ENCODE results near the gene OR2M2. TPM values are rescaled to one million over a fixed set of nuclear protein-coding genes. Genes with fewer than 3 reads are reported as not detected.

OR2M2 gene
- total RNA-seq, 4 donors from 2014 or later = not detected

DNA sequence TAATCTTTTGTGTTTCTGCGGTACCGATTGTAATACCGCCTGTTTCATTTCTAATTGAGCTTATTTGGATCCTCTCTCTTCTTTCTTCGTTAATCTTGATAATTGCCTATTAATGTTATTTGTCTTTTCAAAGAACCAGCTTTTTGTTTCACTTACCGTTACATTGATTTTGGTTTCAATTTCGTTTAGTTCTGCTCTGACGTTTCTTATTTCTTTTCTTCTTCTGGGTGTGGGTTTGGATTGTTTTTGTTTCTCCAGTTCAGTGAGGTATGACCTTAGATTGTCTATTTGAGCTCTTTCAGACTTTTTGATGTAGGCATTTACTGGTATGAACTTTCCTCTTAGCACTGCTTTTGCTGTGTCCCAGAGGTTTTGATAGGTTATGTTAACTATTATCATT, 9.4 kb downstream of the OR2M2 start:
- WGBS, 2 donors (ENCODE audit: low coverage in 1 of 2) = 83% methylated on average over 7 of the region's 7 CpGs; no CpG with 5 or more reads in 1 of the 2 donors
- H3K4me1 ChIP-seq = no peaks in the 10 kb centered on the region
- no peak overlapping the region for H3K4me3 ChIP-seq
- peaks cover 0 to 8% (median 0%) of the 10 kb centered on the region in 3 donors for H3K9me3 ChIP-seq
- TF ChIP-seq POLR2A (IDR thresholded peaks at IDR 0.05) = no peak
- TF ChIP-seq, protein P1, sequence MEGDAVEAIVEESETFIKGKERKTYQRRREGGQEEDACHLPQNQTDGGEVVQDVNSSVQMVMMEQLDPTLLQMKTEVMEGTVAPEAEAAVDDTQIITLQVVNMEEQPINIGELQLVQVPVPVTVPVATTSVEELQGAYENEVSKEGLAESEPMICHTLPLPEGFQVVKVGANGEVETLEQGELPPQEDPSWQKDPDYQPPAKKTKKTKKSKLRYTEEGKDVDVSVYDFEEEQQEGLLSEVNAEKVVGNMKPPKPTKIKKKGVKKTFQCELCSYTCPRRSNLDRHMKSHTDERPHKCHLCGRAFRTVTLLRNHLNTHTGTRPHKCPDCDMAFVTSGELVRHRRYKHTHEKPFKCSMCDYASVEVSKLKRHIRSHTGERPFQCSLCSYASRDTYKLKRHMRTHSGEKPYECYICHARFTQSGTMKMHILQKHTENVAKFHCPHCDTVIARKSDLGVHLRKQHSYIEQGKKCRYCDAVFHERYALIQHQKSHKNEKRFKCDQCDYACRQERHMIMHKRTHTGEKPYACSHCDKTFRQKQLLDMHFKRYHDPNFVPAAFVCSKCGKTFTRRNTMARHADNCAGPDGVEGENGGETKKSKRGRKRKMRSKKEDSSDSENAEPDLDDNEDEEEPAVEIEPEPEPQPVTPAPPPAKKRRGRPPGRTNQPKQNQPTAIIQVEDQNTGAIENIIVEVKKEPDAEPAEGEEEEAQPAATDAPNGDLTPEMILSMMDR (IDR thresholded peaks at IDR 0.05) = no peak
- no peak for TF ChIP-seq EP300 (IDR thresholded peaks at IDR 0.05)
- no peak for TF ChIP-seq POLR2AphosphoS5 (IDR thresholded peaks at IDR 0.05)
- no peak for ATAC-seq
- no peaks in the 10 kb centered on the region for H3K27me3 ChIP-seq
- no peak overlapping the region for H3K27ac ChIP-seq
- H3K36me3 ChIP-seq = no peaks in the 10 kb centered on the region

DNA sequence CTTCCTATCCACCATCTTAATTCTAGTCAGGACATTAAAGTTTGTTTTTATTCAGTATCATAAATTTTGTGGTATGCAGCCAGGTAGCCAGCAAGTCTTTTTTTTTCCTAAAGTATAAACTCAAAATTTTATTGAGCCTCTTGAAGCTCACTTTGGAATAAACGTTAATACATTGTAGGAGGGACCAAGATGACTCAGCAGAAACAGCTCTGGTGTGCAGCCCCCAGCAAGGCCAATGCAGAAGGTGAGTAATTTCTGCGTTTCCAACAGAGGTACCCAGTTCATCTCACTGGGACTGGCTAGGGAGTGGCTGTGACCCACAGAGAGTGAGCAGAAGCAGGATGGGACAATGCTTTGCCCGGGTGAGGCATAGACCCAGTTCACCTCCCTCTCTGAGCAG, 12.7 kb downstream of the OR2M2 start:
- H3K4me3 ChIP-seq = no peak overlapping the region
- no peak for ATAC-seq
- 33% methylated on average over 1 of the region's 3 CpGs; no CpG with 5 or more reads in 1 of the 2 donors for WGBS, 2 donors (ENCODE audit: low coverage in 1 of 2)

DNA sequence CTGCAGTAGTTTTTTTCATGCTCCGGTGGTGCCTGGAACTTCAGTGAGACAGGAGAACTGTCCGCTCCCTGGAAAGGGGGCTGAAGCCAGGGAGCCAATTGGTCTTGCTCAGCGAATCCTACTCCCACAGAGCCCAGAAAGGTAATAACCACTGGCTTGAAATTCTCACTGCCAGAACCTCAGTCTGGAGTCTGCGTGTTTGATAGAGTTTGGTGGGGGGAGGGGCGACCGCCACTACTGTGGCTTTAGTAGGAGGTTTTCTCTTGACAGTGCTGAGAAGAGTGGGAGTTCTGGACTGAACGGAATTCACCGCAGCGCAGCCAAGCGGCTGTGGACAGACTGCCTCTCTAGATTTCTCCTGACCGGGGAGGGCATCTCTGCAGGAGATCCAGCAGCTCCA, 14.4 kb downstream of the OR2M2 start:
- Histone ChIP-seq H3K27ac (no peak overlapping the region), H3K4me1 (no peaks in the 10 kb centered on the region), H3K27me3 (no peaks in the 10 kb centered on the region), H3K36me3 (no peaks in the 10 kb centered on the region), H3K4me3 (no peak overlapping the region), H3K9me3 (peaks cover 0 to 17% (median 0%) of the 10 kb centered on the region in 3 donors)
- TF ChIP-seq, protein P1 (IDR thresholded peaks at IDR 0.05) = no peak
- TF ChIP-seq POLR2AphosphoS5 (IDR thresholded peaks at IDR 0.05) = no peak
- TF ChIP-seq EP300 (IDR thresholded peaks at IDR 0.05) = no peak
- TF ChIP-seq POLR2A (IDR thresholded peaks at IDR 0.05) = no peak
- 27 to 80% methylated on average over 1 to 8 of the region's 11 CpGs for WGBS, 2 donors (ENCODE audit: low coverage in 1 of 2)
- no peak for ATAC-seq

More for the DNA sequence above, 12.7 kb downstream of the OR2M2 start:
- Histone ChIP-seq H3K36me3 (no peaks in the 10 kb centered on the region), H3K9me3 (peaks cover 0 to 8% (median 0%) of the 10 kb centered on the region in 3 donors), H3K27ac (no peak overlapping the region), H3K4me1 (no peaks in the 10 kb centered on the region), H3K27me3 (no peaks in the 10 kb centered on the region)
- no peak for TF ChIP-seq EP300 (IDR thresholded peaks at IDR 0.05)
- TF ChIP-seq, protein P1 (IDR thresholded peaks at IDR 0.05) = no peak
- no peak for TF ChIP-seq POLR2A (IDR thresholded peaks at IDR 0.05)
- TF ChIP-seq POLR2AphosphoS5 (IDR thresholded peaks at IDR 0.05) = no peak

DNA sequence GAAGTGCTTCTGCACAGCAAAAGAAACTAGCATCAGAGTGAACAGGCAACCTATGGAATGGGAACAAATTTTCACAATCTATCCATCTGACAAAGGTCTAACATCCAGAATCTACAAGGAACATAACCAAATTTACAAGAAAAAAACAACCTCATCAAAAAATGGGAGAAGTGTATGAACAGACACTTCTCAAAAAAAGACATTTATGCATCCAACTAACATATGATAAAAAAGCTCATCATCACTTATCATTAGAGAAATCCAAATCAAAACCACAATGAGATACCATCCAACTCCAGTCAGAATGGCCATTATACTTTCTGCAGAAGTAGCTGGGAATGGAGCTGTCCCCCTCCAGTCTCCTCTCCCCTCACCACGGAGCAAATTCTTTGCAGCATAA, 19.5 kb downstream of the OR2M2 start:
- Histone ChIP-seq H3K9me3 (peaks cover 0 to 17% (median 0%) of the 10 kb centered on the region in 3 donors), H3K36me3 (no peaks in the 10 kb centered on the region), H3K4me1 (no peaks in the 10 kb centered on the region), H3K27me3 (no peaks in the 10 kb centered on the region), H3K4me3 (no peak overlapping the region), H3K27ac (no peak overlapping the region)
- WGBS, 2 donors (ENCODE audit: low coverage in 1 of 2) = 79% methylated on average over 1 of the region's 1 CpG; no CpG with 5 or more reads in 1 of the 2 donors
- TF ChIP-seq POLR2AphosphoS5 (IDR thresholded peaks at IDR 0.05) = no peak
- TF ChIP-seq POLR2A (IDR thresholded peaks at IDR 0.05) = no peak
- no peak for TF ChIP-seq EP300 (IDR thresholded peaks at IDR 0.05)
- no peak for ATAC-seq

DNA sequence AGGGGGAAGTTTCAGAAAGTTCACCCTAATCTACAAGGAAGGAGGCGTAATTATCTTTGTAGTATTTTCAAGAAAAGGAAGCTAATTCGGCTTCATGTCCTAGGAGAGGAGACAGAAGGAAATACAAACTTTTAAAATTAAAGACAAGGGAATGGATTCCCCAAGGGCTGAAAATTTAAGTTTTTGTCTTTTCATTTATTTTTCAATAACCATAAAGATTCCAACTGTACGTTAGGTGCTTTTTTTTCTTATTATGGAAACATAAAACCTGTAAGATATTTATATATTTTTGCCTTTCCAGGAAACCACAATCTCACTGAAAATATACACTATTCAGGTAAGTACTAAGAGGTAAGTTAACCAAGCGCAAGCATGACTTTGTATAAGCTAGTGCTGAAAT, 22.3 kb downstream of the OR2M2 start, which contains the start of gene OR2M3:
Gene OR2M3, plus strand, starts transcription at position 301 of the 400 bp plus-strand sequence. CDS start 5,803 bp downstream, outside the sequence.
- ATAC-seq = no peak
- Histone ChIP-seq H3K4me1 (no peaks in the 10 kb centered on the region), H3K27ac (no peak within 1 kb of the TSS), H3K4me3 (no peak within 1 kb of the TSS), H3K36me3 (no peaks in the 10 kb centered on the region), H3K27me3 (no peaks in the 10 kb centered on the region), H3K9me3 (peaks cover 0 to 17% (median 0%) of the 10 kb centered on the region in 3 donors)
- 48 to 50% methylated on average over 4 of the region's 4 CpGs for WGBS, 2 donors (ENCODE audit: low coverage in 1 of 2)
- TF ChIP-seq, protein P1 (IDR thresholded peaks at IDR 0.05) = no peak

All from gastroesophageal sphincter (tissue), 4 donors.